Fibroblast of skin of right biceps (primary cell): Measurements from ENCODE around the gene SERPINE3.

ENCODE experiments used
- DNase-seq: peaks from one replicate; pipeline ENCODE4 v3.0.0-alpha.2; 2013

SERPINE3 gene

DNA sequence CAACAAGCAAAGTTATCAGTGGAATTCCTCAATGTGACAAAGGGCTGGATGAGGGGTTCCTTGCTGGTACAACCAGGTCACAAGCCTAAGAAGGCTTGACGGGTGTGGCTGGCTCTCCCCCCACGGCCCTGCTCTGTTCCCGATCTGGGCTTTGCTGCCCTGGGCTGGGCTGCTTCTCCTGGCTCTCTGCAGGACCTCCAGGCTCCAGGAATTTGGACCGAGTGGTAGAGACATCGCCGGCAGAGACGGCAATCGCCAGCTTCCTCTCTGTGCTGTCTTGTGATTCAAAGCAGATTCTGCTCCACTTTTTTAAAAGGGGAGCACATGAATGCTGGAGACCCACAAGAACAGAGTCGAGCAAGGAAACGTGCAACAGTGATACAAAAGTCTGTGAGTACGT is at the start of gene SERPINE3:
TSS of gene SERPINE3 (plus strand) at position 338 of the 400 bp plus-strand sequence. CDS start 1,401 bp downstream, outside the sequence.
- no peak for DNase-seq

DNA sequence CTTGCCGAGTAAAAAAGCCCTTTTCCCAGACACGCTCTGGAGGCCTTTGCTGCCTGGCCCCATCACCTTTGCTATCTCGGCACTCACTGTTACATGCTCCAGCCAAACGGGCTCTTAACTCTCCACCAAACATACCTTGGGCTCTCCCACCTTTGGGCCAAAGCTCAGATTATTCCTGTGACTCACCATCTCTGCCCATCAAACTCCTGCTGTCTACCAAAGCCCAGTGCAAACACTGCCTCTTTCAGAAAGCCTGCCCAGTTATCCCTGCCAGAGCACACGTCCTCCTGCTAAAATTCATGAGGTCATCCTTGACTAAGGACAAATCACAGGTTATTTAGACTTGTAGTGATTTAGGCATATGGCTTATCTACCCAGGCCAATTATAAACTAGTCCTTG is 48.1 kb upstream of the SERPINE3 start:
- DNase-seq: peak; percentile 25

DNA sequence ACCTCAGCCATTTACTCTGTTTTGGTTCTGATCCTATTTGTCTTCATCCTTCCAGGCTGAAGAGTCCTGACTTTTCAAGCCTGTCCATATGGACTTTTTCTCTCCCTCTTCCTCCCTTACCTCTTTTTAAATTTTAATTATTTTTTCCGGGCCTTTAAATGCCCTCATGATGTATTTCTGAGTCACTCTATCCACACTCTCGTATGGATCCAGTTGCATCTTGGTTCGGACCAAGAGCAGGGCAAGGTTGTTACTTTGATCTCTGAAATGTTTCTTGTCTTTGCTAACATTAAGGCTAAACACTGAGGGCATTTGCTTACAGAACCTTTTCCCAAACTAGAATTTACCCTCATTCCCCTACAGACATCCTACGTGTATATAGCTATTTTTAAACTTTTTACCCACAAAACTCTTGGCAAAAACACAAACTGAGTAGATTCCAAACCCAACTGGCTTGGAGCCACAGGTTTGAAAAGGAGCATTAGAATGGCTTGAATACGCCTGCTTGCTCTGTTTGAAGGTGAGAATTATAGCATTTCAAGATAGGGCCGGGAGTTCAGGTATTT is 47.4 kb upstream of the SERPINE3 start:
- peak; percentile 69 for DNase-seq

DNA sequence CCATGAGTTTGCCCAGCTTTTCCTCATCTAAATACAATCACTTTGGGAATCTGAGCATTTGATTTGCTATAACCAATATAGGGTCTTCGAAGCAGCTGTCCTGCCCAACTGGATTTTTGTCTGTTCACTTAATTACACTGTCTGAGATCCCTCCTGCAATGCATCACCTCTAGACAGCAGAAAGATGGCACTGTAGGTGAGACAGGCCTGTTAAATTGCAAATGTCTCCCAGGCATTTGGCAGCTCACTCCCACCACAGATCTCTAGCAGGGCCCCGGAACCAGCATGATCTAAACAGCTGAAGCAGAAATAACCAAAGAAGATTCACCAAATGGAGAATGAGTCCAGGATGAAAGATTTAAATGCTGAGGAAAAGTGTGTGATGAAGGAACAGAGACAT is 41.9 kb upstream of the SERPINE3 start:
- no peak for DNase-seq

DNA sequence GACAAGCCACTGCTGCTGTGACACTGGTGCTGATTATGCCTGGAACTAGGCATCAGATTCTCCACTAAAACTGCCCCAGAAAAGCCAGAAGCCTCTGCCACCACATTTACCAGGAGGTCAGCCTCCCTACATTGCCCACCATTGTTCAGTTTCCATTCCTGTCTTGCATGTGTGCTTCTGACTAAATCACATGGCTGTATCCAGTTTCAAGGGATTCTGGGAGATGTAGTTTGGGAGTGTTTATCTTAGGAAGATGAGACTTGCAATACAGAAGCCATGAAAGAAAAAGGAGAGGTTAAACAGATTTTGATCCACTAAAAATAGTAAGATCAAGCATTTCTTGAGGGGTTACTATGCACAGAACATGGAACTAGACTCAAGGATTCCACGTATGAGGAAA is 40.7 kb upstream of the SERPINE3 start:
- DNase-seq: no peak

DNA sequence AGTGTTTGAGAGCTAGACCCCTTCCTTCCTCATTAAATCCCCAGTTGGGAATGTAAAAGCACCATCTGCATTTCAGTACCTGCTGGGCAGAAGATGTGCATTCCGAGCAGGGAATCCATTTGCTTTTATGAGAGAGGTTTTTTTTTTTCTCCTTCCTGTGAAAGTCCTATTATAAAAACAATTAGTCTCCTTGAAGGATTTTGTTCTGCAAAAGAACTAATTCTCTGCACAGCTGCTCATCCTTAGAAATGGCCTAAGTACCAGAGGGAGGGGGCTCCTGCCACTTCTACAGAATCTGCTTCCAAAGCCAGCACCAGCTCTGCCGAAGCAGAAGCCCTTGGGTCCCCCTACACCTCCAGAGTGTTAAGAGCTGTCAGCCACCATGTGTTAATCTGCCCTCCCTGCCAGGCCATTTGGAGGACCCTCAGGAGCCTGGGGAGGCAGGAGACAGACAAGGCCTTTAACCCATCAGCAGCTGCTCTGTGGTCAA is 36.4 kb upstream of the SERPINE3 start:
- DNase-seq: no peak

DNA sequence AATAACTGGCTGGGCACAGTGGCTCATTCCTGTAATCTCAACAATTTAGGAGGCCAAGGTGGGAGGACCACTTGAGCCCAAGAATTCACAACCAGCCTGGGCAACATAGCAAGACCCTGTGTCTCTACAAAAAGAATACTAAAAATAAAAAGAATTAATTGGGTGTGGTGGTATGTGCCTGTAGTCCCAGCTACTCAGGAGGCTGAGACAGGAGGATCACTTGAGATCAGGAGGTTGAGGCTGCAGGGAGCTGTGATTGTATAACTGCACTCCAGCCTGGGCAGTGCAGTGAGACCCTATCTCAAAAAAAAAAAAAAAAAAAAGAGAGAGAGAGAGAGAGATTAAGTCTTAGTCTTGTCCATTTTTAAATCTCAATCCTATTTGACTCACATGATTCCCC is 35.6 kb upstream of the SERPINE3 start:
- no peak for DNase-seq

DNA sequence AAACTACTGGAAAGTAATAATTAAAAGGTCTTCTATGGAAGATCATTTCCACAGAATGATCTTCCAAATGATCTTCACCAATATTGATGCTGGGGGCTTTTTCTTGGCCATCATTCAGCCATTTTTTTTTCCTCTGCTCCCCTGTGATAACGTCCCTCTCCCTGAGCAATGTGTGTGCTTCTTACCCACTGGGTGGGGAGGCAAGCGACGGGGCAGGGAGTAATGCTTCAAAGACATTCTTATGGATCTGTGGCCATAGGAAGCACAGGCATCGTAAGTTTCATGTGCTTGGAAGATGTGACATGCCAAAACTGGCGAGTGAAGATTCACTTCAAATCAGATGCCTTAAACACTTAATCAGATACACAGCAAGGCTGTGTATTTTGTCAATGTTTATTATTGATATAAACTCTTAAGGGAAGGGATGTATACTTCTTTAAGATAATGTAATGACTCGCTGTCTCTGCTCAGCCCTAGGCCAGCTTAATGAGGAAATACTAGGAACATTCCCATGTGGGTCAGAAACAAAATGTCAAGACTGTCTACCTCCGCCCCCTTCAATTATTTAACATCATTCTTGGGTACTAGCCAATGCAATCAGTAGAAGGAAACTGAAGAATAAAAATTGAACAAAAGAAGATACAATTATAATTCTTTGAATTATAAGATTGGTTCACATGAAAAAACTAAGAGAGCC is 34.1 kb upstream of the SERPINE3 start:
- DNase-seq: no peak

DNA sequence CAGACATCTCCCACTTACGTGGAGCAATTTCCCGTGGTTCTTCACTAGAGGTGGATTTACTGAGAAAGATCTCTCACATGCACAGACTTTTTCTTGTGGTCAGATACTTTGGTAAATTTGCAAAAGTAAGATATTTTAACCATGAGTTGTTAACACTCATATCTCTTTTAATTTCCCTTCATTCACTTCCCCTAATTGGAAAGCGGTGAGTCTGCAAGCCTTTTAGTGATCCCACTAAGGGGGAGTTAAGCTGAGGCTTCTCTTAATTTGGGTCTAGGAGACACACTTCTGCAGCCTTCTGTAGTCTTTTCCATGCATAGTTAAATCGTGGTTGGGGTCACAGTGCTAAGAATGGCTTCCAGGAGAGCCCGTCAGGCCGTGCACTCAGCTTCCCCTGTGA is 30.7 kb upstream of the SERPINE3 start:
- no peak for DNase-seq

DNA sequence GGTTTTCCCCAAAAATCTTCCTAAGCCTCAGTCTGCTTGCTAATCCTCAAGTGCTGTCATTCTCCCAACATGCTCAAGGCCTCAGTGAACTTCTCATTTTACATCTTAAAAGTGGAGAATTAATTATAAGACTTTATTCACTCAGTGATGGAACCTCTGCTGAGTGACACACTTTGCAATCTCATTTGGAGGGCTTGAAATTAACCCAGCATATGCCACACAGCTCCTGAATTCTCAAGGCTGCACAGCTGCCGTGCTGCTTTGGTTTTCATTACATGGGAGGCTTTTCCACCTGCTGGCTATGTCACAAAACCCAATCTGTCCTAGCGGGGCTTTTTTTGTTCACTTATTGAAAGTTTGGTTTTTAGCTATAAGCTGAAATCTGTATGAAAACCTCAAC is 28.3 kb upstream of the SERPINE3 start:
- DNase-seq: no peak

DNA sequence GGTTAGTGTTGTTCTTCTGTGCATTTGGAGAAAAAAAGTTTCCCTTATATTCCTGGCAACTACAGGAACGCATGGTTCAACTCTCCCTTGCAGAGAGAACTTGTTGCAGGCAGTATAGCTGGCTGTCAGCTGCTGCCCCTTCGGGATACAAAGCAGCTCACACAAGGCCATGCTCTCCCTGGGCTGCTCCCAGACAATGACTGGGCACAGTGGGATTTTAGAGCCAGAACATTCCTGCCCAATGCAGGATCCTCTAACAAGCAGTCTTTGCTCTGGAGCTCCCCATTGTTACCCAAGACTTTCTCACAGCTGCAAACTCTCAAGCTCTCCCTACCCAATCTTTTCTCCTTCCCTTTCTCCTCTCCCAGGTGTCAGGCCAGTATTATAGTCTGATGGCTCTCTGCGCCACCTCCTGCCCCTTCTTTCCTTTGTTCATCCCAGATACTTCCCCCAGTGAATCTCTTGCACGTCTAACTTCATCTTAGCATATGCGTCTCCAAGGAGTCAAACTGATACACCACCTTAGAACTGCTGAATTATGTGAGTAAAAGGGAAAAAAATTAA is 27.5 kb upstream of the SERPINE3 start:
- DNase-seq: no peak

DNA sequence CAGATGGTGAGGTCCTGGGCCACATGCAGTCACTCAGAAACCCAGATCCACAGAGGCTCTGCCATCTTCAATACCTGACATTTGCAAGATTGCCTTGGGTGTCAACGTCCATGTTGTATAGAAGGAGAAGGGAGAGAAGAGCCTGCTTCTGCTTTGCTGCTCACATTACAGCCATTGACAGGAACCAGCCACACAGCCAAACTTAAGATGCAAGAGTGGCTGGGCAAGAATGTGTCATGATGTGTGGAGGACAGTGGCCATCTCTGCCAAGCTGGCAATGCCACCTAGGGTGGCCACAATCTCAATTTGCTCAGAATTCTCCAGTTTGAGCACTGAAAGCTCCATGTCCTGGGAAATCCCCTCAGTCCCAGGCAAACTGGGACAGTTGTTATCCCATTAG is 25.9 kb upstream of the SERPINE3 start:
- no peak for DNase-seq

DNA sequence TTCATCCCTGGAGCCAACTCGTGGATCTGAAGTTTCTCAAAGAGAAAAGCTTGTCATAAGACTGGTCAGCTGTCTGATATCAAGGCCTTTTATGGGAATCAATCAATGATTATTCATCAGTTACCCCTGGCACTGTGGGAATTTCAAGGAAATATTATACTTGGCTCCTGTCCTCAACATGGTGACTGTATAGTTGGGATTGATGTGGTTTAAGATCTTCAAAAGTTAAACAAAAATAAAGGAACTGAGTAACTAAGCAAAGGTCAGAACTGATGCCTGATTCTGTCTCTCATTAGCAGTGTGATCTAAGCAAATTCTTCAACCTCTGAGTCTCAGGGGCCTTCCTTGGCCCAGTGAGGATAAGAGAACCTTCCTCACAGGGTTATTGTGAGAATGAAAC is 22.2 kb upstream of the SERPINE3 start:
- peak; percentile 67 for DNase-seq

DNA sequence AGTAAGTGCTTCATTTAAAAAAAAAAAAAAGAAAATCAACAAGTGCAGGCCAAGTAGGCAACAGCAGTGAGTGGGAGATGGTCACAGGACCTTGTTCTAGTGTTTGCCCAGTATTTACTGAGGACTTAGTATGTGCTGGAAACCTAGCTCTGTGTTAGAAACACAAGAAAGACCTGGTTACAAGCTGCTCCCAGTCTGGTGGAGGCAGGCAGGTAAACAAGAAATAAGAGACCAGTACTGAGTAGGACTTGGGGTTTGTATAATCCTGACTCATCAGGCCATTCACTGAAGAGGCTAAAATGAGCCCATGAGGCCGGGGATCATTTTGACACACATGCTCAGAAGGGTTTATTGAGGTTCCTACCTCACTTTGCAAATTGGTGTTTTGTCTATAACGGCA is 21.5 kb upstream of the SERPINE3 start:
- no peak for DNase-seq

DNA sequence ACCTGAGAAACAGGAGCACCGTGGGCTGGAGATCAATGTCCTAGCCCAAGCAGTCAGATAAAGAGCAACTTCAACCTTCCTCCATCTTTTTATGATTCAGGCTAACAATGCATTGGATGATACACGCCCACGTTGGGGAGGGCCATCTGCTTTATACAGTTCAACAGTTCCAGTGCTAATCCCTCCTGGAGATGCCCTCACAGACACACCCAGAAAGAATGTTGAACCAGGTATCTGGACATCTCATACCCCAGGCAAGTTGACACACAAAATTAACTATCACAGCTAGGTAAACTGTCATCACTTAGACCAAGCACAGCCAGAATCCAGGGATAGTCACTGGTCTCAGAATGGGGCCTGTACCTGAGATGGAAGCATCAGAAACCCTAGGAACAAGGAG is 20.6 kb upstream of the SERPINE3 start:
- no peak for DNase-seq

DNA sequence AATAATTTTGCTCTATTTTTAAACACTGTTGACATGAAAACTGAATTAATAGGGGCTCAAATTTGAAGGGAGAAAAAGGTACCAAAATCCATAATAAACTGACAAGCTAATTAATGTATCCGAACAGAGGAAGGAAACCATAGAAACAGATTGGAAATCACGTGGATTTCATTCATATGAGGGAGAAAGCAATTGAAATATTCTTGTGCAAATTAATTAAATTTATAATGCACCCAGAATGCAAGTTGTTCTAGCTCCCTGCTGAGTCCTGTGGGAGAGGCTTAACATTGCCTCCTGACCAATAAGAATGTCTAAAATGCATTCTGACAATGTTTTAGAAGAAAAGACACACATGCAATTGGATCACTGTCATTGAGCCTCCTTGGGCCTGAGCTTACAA is 17.7 kb upstream of the SERPINE3 start:
- DNase-seq: no peak

DNA sequence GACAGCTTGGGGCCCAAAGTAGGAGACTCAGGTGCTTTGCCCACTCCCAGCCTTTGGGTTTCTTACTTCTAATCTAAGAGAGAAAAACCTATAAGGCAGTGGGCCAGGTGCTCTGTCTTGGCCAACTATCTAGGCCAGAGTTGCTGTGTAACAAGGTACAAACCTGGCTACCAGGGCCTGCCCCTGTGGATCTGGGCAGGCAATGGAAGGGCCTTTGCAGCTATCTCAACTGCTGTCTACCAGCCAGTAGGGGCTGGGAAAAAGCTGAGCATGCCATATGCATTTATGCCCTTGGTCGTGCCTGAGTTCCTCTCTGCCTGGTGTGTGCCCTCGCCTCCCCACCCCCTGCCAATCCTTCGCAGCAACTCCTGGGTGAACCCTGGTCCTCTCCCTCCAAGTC is 16.7 kb upstream of the SERPINE3 start:
- DNase-seq: no peak

DNA sequence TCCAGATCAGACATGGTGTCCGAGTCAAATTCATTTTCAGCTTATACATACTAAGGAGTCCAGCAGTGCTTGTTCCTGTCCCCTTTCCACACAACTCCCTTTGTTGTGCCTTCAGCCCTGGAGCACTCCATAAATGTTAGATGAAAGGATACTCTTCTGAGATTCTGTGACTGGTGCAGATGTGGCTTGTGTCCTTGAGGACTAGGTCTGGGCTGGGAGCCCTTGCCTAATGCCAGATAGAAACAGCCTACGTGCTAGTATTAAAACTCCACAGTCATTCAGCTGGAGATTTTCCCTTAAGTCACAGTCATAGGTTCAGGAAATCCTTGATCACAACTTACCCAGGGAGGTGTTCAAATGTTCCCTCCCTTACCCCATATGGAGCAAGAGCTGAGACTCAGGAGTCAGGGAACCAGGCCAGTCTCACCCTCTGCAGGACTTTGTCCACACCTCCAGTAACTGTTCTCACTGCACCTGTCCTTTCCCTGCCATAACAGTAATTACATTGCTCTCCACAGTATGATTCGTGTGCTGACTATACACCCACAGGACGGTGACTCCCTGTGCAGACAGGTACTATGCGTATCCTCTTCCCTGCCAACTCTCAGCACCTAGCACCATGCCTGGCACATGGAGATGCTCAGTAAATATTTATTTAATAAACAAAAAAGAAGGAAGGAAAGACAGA is 15.5 kb upstream of the SERPINE3 start:
- DNase-seq: no peak

DNA sequence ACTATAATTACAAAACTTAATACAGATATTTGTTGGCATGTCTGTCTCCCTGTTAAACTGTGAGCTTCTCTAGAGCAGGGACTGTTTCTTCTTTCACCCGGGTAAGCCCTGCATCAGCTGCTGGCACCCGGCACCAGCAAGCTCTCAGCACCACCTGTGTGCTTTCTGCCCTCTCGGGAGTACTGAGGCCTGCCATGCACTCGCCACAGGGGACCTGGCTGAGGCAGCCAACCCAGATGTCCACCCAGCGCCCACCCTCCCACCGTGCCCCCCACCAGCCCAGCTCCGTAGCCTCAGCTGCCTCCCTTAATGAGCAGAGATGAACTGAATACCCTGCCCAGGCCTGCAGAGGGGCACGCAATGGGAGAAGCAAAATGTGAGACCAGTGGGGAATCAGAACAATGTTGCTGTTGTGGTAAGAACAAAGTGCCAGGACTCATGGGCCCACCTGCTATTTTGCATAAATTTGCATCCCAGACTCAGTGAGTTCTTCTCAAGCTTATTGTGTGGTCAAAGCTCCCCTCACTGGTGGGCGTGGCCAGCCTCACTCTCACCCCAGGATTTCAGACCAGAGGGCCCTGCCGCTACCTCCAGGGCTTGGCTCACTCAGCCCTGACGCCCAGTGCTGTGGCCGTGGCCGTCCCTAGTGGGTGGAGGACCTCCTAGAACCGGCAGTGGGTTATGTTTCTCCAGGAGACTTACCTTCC is 14.6 kb upstream of the SERPINE3 start:
- no peak for DNase-seq

DNA sequence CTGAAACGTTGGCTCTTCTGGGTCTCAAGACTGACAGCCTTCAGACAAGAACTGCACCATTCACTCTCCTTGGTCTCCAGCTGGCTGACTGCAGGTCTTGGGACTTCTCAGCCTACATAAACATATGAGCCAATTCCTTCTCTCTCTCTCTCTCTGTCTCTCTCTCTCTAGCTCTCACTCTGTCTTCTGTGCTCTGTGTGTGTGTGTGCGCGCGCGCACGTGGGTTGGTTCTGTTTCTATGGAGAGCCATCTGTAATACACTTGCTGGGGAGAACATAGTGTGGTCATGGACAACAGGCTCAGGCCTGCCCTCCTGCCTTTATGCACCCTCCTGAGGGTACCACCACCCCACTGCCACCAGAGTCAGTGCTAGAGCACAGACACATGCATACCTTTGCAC is 13.7 kb upstream of the SERPINE3 start:
- no peak for DNase-seq

DNA sequence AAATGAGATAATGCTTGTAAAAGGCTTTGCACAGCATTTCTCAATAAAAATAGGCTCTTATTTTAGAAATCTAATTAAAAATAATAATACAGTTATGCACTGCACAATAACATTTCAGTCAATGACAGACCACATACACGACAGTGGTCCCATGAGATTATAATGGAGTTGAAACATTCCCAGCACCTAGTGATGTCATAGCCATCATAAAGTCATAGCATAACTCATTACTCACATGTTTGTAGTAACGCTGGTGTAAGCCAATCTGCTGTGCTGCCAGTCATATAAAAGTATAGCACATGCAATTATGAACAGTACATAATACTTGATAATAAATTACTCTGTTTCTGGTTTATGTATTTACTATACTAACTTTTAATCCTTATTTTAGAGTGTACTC is 12.7 kb upstream of the SERPINE3 start:
- DNase-seq: peak; percentile 15

DNA sequence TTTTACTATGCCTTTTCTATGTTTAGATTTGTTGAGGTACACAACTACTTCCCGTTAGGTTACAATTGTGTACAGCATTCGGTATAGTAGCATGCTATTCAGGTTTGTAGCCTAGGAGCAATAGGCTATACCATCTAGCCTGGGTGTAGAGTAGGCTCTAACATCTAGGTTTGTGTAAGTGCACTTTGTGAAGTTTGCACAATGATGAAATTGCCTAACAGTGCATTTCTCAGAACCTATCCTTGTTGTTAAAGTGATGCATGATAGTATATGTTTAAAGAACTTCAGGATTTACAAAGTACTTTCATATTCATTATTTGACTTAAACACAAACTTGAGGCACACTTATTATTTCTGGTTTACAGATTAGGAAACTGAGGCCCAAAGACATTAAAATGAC is 11.5 kb upstream of the SERPINE3 start:
- no peak for DNase-seq

DNA sequence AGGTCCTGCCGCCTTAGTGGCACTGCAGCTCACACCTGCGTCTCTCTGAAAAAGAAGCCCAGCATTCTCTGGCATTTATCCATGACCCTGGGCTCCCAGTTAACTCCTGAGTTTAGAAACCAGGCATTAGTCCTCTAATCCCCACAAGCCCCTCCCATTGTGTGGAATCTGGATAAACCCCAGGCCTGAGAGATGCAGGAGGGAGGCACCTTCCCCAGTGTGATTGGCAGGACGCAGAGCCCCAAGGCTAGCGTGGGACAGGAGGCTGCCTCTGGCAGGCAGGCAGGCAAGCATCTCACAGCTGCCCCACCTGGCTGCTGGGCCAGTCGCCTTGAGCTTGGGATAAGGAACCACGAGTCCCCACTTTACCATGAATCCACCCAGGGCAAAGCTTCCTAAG is 11.0 kb upstream of the SERPINE3 start:
- DNase-seq: no peak
